CD1c-positive myeloid dendritic cell (primary cell): Measurements from ENCODE around the gene PRKCE.
A peak's percentile ranks its signal among the peaks of the same experiment; 100 is the strongest.
"Not testable (repeated sequence)": the region's sequence is repeated elsewhere in the genome, so short reads cannot be mapped to it uniquely, and the experiment has no call there.

Experiments used
- DNase-seq: peaks from one replicate; pipeline ENCODE4 v3.0.0-alpha.2; 2016; ENCODE audit errors: extremely low spot score

PRKCE gene

DNA sequence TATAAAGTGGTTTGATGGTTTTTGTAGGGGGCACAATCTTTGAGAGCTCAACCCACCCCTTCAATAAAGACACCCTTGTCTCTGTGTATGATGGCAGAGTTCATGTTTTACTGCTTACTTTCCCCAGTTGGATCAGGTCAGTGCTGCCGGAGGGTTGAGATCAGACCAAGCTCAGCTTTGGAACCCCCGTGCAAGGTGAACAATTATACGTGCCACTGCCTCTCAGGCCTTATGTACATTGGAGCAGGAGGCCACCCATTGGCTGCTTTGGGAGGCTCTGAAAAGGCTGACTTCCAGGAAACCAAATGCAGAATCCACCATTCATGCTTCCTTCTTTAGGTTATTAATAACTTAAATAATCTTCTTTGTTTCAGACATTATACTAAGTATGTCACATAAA, 542.4 kb downstream of the PRKCE start:
- DNase-seq, result no peak

DNA sequence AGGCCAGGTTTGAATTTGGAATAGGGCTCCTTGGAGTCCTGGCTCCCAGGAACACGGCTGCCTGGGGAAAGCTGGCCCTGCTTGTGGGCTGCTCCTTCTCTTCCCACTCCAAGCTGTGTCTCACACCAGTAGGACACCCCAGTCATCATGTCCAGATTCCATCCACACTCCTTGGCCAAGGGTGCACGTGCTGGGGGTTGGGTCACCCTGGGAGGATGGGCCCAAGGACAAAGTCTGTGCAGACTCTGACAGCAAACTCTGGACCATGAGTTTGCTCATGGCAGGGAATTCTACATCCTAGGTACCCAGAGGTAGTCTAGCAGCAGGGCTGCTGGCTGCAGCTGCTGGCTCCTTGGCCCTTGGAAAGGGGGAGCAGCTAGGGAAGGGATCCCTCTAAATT, 543.4 kb downstream of the PRKCE start:
- no peak for DNase-seq

DNA sequence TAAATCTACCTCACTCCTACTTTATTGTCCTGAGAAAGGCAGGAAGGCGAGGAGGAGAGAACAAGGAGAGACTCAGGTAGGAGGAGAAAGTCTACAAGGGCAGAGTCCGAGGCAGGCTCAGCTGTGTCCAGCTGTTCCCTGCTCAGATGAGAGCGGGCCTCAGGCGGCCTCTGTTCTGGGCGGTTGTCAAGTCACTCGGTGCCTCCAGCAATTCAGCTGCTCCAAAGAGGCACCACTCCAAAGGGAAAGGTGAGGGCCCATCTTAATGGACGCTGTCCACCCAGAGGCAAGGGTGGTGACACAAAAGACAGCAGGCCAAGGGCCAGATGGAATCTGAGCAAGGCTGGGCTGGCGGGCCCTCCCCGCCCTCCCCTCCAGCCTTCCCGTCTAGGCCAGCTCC, 544.3 kb downstream of the PRKCE start:
- no peak for DNase-seq

DNA sequence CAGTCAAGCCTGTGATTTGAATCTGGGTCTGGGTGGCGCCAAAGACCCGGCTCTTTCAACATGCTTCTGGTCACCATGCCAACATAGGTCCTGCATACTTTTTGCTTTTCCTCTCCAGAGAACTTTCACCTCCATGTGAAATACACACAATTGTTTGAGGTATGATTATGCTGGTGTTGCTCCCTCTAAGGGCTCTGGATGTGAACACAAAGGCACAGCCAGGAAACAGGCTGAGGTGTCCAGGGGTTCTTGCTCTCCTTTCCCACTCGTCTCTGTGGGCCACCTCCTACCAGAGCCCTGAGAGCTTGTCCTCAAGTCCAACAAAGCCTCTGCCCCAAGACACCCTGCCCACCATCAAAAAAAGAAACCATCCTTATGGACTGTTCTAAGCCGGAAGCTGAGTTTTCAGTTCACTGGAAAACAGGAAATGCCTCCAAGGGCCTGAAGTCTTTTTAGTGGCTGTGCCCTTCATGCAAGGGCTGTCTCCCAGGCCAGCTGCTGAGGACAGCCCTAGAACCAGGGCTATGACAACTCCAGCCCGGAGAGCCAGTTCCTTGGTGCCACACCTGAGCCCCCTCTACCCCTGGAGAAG, 545.5 kb downstream of the PRKCE start:
- no peak for DNase-seq

GRCh38 chr2:46197672-46198071, 546.2 kb downstream of the PRKCE start:
- no peak for DNase-seq

- DNase-seq, result no peak
Measured at GRCh38 chr2:46198164-46198883, 546.8 kb downstream of the PRKCE start.

GRCh38 chr2:46198966-46199365, 547.5 kb downstream of the PRKCE start:
- DNase-seq, result no peak

DNA sequence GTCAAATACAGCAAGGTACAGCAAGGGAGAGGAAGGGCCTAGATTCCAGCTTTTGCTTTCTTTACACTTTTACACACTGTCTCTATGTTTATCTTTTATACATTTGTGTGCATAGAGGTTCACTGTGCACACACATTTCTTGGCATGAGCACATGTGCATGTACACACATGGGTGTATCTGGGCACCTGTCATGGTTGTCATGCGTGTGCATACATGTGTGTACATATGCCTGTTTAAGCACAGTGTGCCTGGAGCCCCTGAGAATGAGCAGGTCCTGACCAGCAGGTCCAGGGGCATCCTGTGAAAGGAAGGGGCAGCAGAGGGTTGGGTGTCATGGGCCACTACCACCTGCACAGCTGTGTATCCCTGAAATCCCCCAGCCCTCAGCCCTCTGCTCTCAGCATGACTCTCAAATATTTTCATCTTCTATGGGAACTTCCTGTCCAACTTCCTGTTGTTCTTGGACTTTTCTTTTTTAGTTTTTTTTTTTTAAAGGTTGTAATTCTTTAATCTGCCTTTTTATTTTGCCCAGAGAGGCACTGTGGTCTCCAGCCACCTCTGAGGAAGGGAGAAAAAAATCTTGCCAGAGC, 548.7 kb downstream of the PRKCE start:
- no peak for DNase-seq

- no peak for DNase-seq
Measured at GRCh38 chr2:46200861-46201605, 549.6 kb downstream of the PRKCE start.

DNA sequence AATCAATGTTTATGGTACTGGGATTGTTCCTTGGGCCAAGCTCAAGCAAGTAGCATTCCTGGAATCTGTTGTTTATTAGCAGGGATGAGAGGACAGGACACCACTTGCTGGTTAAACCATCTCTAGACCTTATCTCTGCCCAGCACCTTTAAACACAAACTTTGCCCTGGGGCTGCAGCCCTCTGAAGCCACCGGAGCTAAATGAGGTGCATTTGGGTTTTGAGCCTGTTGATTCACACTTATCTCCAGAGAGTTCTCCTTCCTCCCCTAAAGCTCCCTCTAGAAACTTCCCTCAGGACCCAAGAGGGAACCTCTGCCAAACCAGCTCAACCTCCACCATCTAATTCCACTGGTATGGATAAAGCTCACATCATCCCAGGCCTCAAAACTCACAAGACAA, 551.0 kb downstream of the PRKCE start:
- no peak for DNase-seq

- DNase-seq, result no peak
Measured at GRCh38 chr2:46202987-46203386, 551.5 kb downstream of the PRKCE start.

- not testable (repeated sequence) for DNase-seq
Measured at GRCh38 chr2:46203636-46204035, 552.2 kb downstream of the PRKCE start.

GRCh38 chr2:46207591-46207990, 556.1 kb downstream of the PRKCE start:
- DNase-seq, result no peak

DNA sequence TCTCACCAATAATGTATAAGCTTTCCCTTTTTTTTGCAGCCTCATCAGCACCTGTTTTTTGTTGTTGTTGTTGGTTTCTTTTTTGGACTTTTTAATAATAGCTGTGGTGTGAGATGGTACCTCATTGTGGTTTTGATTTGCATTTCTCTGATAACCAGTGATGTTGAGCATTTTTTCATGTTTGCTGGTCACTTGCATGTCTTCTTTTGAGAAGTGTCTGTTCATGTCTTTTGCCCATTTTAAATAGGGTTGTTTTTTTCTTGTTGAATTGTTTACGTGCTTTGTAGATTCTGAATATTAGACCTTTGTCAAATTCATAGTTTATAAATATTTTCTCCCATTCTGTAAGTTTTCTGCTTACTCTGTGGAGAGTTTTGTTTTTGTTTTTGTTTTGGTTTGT, 557.3 kb downstream of the PRKCE start:
- DNase-seq, result no peak

DNA sequence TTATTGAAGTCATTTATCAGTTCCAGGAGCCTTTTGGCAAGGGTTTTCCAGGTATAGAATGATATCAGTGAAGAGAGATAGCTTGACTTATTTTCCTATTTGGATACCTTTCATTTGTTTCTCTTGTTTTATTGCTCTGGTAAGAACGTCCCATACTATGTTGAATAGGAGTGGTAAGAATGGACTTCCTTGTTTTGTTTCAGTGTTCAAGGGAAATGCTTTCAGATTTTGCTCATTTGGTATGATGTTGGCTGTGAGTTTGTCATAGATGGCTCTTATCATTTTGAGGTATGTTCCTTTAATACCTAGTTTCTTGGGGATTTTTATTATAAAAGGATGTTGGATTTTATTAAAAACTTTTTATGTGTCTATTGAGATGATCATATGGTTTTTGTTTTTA, 558.6 kb downstream of the PRKCE start:
- no peak for DNase-seq

GRCh38 chr2:46211461-46211860, 560.0 kb downstream of the PRKCE start:
- DNase-seq, result no peak

- DNase-seq, result no peak
Measured at GRCh38 chr2:46213906-46214305, 562.4 kb downstream of the PRKCE start.

GRCh38 chr2:46216213-46216612, 564.7 kb downstream of the PRKCE start:
- DNase-seq, result no peak

DNA sequence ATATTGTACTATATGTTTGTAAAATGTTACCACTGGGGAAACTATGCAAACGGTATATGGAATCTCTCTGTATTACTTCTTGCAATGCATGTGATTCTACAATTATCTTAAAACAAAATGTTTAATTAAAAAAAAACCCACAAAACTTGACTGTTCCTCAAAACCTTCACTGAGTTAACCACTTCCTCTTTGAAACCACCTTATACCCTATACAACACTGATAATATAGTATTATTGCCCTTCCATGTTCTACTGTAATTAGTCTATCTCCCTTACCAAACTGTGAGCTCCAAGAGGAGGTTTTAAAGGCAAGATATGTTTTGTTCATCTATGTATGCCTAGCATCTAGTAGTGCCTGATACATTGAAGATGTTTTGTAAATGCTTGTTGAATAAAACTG, 572.0 kb downstream of the PRKCE start:
- peak; percentile 48 for DNase-seq

DNA sequence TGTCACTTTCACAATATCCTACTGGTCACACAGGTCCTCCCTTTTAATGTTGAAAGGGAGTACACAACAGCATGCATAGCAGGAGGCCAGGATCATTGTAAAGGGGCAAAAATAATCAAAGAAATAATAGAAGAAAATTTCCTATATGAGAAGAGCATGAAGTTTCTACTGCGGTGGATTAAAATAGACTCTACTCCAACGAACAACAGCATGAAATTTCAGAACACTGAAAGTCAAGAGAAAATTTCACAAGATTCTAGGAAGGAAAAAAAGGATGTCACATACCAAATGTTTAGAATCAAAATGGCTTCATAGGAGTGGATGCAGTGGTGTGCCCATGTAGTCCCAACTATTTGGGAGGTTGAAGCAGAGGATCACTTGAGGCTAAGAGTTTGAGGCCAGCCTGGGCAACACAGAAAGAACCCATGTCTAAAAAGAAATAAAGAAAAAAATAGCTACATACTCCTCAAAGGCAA, 573.7 kb downstream of the PRKCE start:
- DNase-seq, result peak; percentile 64

DNA sequence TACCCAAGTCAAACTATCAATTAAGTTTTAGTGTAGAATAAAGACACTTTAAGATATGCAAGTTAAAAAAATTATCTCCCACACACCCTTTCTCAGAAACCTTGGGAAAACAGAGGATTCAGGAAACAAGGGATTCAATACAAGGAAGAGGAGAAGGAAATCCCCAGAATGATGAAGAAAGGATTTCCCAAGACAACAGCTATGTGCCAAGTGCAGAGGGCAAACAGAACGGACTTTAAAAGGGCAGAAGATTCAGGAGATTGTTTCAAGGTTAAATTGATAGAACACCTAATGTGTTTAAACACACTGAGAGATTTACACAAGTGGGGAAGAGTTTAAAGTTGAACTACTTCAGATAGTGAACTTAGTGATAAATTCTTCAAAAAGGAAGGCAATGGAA, 574.3 kb downstream of the PRKCE start:
- no peak for DNase-seq

- DNase-seq, result no peak
Measured at GRCh38 chr2:46226620-46227019, 575.1 kb downstream of the PRKCE start.

- no peak for DNase-seq
Measured at GRCh38 chr2:46227022-46227421, 575.5 kb downstream of the PRKCE start.
